Measurements from ENCODE around the gene LIMD2. TPM values are rescaled to one million over a fixed set of nuclear protein-coding genes. Genes with fewer than 3 reads are reported as not detected.

The LIMD2 gene
- total RNA-seq, 1 donor from 2014 or later, result 19.2 TPM

DNA sequence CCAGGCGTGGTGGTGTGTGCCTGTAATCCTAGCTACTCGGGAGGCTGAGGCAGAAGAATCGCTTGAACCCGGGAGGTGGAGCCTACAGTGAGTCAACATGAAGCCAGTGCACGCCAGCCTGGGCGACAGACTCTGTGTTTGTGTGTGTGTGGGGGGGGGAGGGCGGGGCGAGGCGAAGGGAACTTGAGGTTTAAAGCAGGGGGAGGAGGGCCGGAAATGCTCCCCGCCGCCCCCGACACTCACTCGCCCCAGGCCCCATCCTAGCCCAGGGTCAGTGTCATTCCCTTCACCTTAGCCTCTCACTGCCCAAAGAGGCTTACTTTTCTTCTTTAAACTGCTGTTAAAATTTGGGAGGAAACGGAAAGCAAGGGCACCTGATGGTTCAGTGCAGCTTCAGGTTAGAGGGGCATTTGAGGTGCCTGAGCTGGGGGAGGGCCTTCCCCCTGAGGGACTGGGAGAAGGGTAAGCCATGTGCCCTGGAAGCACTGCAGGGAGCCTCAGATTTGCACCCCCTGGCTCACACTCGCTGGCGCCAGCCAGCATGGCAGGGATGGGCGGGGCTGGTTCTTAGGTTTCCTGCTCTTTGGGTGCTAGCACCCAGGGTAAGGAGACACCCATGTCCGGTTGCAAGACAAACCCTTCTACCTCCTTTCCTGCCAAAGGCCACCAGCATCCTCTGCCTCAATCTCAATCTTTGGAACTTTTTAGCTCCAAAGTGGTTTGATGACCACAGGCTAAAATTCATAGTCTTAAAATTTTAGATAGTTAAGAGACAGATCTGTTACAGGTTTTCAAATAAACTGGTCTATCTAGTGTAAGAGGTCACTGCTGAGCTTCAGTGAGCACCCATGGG lies 2.2 kb upstream of the LIMD2 start:
- DNase-seq (ENCODE audit: low spot score in 2 of 2), result no peak

DNA sequence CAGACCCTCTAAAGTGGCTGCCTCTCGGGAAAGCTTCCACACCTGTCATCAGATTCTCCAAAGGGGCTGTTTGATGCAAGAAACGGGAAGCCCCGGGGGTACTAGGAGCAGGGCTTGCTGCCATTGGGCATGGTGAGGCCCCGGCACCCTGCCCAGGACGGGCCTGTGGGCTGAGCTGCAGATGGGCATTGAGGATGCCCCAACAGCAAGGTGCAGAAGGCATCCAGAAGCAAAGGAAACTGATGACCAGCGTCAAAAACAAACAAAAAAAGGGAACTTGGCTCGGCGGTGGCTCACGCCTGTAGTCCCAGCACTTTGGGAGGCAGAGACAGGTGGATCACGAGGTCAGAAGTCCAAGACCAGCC lies 1.5 kb upstream of the LIMD2 start:
- FAIRE-seq (no peak), DNase-seq (ENCODE audit: low spot score in 2 of 2) (no peak)

More for the DNA sequence above, 2.2 kb upstream of the LIMD2 start:
- no peak for FAIRE-seq

DNA sequence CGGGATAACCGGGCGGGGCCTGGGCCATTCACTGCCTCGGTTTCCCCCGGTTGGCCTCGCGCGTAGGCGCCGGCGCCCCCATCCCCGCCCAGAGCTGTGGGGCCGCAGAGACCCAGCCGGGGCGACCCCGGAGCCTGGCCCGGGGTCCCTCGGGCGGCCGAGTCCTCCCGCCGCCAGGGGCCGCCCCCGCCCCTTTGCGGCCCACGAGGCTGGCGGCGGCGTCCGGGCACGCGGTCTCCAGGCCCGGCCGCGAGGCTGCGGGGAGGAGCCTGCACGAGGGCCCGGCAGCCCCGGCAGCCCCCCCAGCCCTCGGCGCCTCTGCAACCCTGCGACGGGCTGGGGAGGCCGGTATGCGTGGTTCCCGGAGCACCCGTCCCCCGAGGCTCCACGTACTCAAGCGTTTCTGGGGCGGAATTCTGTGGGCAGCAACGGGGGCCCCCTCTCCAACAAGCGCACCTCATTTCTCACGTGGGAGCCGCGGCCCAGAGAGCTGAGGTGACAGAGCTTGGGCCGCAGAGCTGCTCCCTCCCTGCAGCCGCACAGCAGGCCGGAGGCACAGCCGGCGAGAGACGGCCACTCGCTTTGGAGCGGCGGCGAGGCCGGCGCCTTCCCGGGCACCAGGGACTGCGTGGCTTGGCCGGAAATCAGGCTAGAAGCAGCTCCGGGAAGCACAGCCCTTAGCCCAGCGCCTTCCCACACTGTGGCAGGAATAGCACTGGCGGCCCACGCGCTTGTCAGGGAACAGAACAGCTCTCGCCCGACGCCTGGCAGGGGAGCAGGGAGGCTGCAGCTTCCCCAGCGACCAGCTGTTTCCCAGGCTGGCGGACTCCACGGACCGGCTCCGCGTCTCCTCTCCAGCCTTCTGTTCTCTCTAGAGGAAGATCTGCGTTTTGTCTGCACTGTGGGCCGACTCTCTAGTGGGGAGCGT lies 867 bp upstream of the LIMD2 start:
- FAIRE-seq, result no peak
- DNase-seq (ENCODE audit: low spot score in 2 of 2), result peak in 1 of 2 donors; percentile 70

DNA sequence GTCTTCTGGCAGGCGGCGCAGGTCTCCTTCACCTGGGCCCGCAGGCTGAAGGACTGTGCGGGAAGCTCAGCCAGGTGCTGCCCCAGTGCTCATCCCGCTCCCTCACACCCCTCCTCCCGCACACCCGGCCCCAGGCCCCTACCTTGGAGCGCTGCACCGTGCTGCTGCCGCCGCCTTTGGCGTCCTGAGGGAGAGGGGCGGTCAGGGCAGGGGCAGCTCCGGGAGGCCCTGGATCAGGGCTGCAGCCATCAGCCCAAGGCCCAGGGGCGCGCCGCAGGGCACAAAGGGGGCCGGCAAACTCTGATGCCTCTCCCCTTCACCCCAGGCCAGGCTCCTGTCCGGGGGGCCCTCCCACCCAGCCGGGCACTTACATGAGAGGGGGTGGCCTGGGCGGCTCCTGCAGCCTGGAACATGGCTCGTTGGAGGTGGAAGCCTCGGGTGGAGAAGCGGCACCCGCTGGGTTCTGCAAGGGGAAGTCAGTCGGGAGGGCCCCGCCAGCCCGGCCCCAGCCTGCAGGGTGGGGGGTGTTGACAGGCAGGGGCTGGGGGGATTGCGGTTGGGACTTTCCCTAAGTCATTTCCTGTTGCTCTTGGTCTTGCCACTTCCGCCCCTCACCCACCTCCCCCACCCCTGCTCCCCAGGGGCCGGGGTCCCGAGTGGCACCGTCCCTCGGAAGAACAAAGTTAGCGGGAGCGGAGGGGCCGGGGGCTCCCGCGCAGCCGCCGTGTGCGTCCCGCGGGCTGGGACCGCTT lies 863 bp downstream of the LIMD2 start:
- FAIRE-seq, result no peak

DNA sequence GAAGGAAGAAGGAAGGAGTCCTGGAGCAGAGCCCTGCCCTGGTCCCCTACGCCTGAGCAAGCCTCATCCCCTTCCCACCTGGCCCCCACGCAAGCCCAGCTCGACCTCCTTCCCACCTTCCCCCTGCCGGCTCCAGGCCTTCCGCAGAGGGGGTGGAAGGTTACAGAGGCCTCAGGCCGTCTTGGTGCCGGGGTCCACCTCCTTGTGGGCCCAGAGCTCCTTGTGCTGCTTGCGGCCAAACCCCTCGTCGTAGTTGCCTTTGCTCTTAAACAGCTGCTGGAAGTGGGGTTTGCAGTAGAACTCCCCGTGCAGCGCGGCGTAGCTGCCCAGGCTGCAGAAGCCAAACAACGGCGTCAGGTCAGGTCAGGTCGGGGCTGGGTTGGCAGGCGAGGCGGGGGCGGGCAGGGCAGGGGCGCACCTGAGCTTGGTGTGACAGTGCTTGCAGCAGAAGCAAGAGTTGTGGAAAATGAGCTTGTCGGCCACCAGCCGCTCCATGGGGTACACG lies 1.5 kb downstream of the LIMD2 start:
- FAIRE-seq, result no peak
- DNase-seq (ENCODE audit: low spot score in 2 of 2), result no peak

More for the DNA sequence above, 863 bp downstream of the LIMD2 start:
- no peak for DNase-seq (ENCODE audit: low spot score in 2 of 2)

GRCh38 chr17:63697341-63698286 lies 2.3 kb downstream of the LIMD2 start:
- DNase-seq (ENCODE audit: low spot score in 2 of 2), result no peak
- FAIRE-seq, result no peak

DNA sequence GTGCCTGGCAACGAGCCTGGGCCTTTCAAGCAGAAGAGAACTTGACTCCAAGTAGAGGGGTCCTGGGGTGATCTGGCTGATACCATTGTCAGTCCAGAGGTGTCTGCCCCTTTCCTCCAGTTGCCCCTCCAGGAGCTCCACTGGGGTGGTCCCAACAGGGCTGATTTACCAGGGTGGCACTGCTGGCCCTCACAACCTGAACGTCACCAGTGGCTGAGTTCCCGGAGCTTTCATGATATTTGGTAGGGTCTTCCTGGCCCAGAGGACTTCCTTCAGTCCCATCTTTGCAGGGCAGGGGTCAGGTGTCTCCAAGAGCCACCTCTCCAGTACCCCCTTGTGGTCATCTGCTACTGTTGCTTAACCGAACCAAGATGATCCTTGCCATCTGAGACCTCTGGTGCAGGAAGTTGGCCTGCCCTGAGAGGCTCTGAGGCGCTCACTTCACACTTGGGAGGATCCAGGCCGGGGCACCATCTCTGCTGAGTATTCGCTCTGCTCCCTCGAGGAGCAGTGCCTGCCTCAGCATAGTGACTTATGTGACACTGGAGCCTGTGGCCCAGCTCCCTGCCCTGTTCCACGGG lies 3.5 kb downstream of the LIMD2 start:
- FAIRE-seq (no peak), DNase-seq (ENCODE audit: low spot score in 2 of 2) (no peak)

DNA sequence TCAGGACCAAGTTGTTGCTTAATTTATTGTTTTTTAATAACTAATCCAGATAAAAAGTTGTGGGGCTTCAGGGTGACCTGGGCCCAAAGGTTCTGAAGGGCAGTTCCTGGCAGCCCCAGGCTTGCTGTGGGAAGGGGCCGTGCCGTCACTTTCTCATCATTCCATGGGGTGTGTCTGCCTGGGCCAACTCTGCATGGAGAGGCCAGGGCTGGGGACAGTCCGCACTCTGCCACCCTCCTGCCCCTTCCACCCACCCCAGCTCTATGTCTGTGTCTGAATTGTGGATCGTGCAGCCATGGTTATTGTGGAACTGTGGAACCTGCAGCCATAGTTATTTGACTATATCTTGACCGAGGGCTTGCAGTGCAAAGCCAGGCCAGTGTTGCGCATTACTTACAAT lies 4.0 kb downstream of the LIMD2 start:
- no peak for FAIRE-seq
- DNase-seq (ENCODE audit: low spot score in 2 of 2), result no peak

GRCh38 chr17:63694950-63695773 lies 4.8 kb downstream of the LIMD2 start:
- FAIRE-seq, result no peak
- DNase-seq (ENCODE audit: low spot score in 2 of 2), result no peak

- no peak for FAIRE-seq
Measured at GRCh38 chr17:63694229-63694949, 5.5 kb downstream of the LIMD2 start.

GRCh38 chr17:63693411-63694113 lies 6.4 kb downstream of the LIMD2 start:
- FAIRE-seq, result no peak

More at GRCh38 chr17:63694229-63694949, 5.5 kb downstream of the LIMD2 start:
- no peak for DNase-seq (ENCODE audit: low spot score in 2 of 2)

GRCh38 chr17:63692195-63692816 lies 7.6 kb downstream of the LIMD2 start:
- FAIRE-seq (no peak), DNase-seq (ENCODE audit: low spot score in 2 of 2) (no peak)

More at GRCh38 chr17:63693411-63694113, 6.4 kb downstream of the LIMD2 start:
- no peak for DNase-seq (ENCODE audit: low spot score in 2 of 2)

GRCh38 chr17:63689479-63689878 lies 10.4 kb downstream of the LIMD2 start:
- no peak for DNase-seq (ENCODE audit: low spot score in 2 of 2)

DNA sequence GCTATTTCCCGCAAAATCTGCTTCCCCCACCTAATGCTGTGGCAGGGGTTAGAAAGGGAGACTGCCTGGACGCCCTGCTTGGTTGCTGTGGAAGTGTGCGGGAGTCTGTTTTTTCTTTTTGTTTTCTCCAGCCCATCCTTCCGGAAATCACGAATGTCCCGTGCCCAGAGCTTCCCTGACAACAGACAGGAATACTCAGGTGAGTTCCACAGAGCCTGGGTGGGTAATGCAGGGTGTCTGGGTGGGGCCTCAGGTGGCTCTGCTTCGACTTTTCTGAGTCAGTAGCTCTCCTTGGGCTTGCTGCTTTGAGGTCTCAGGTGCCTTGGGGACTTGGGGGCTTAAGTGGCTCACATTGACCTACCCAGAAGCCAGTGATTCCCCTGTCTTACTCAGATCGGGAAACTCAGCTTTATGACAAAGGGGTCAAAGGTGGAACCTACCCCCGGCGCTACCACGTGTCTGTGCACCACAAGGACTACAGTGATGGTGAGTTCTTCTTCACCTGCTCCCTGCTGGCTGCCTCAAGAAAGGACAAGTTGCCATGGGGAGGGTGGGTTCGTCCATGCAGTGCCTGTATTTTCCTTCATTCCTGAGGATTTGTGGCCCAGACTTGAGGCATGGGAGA lies 11.4 kb downstream of the LIMD2 start:
- DNase-seq (ENCODE audit: low spot score in 2 of 2), result no peak
- no peak for FAIRE-seq

More at GRCh38 chr17:63689479-63689878, 10.4 kb downstream of the LIMD2 start:
- FAIRE-seq, result no peak

GRCh38 chr17:63686138-63686685 lies 13.7 kb downstream of the LIMD2 start:
- no peak for FAIRE-seq
- DNase-seq (ENCODE audit: low spot score in 2 of 2), result no peak

All from frontal cortex (tissue), 4 donors.